22Rv1 (cell line): ENCODE data around the gene KRTAP12-2.
"Not testable (repeated sequence)": the region's sequence is repeated elsewhere in the genome, so short reads cannot be mapped to it uniquely, and the experiment has no call there.

Experiments used
- H3K27ac ChIP-seq: fragments of 450-650 bp; 2 replicates; pipeline ENCODE4 v1.5.1; 2017
- CTCF ChIP-seq: fragments of 450-650 bp; IDR thresholded peaks from 2 replicates; pipeline ENCODE4 v1.5.1; 2017; ENCODE audit warnings: mild to moderate bottlenecking
- ZFX ChIP-seq: fragments of 450-650 bp; IDR thresholded peaks from 2 replicates; pipeline ENCODE4 v1.6.1; 2017; ENCODE audit warnings: antibody characterized with exemption, borderline replicate concordance

Gene KRTAP12-2

GRCh38 chr21:44650265-44650972, 16.3 kb downstream of the KRTAP12-2 start:
- H3K27ac ChIP-seq, result no peak overlapping the region
- TF ChIP-seq ZFX (no peak), CTCF (no peak)

GRCh38 chr21:44649521-44650100, 17.1 kb downstream of the KRTAP12-2 start:
- no peak for TF ChIP-seq ZFX
- no peak for TF ChIP-seq CTCF
- H3K27ac ChIP-seq, result no peak overlapping the region

- no peak overlapping the region for H3K27ac ChIP-seq
- TF ChIP-seq CTCF (no peak), ZFX (no peak)
Observed at GRCh38 chr21:44648557-44649311, 18.0 kb downstream of the KRTAP12-2 start.

GRCh38 chr21:44647222-44647552, 19.5 kb downstream of the KRTAP12-2 start:
- H3K27ac ChIP-seq, result no peak overlapping the region
- TF ChIP-seq ZFX (no peak), CTCF (no peak)

- not testable (repeated sequence) for H3K27ac ChIP-seq
Observed at GRCh38 chr21:44646366-44647221, 20.1 kb downstream of the KRTAP12-2 start, which contains the start of gene KRTAP10-11. Gene KRTAP10-11 (plus strand): TSS chr21:44646414. CDS start chr21:44646459, 45 bp downstream.

GRCh38 chr21:44644878-44645277, 21.8 kb downstream of the KRTAP12-2 start:
- no peak overlapping the region for H3K27ac ChIP-seq
- TF ChIP-seq ZFX, result no peak
- TF ChIP-seq CTCF, result no peak

GRCh38 chr21:44643741-44644310, 22.9 kb downstream of the KRTAP12-2 start:
- TF ChIP-seq ZFX, result no peak
- no peak for TF ChIP-seq CTCF
- H3K27ac ChIP-seq, result no peak overlapping the region
